DMS114 treated with DMSO at 0.1 percent for 48 hours (cell line): ENCODE results near the gene ELMOD2.
"Not testable (repeated sequence)": the region's sequence is repeated elsewhere in the genome, so short reads cannot be mapped to it uniquely, and the experiment has no call there.

Experiments used
- DNase-seq: peaks from one replicate; lab custom pipeline; 2025; ENCODE audit not compliant: unreplicated experiment; lab: John Stamatoyannopoulos, UW

Gene ELMOD2

GRCh38 chr4:140523857-140524742 is at the start of gene ELMOD2:
ELMOD2 (plus strand) TSS chr4:140524168; CDS start chr4:140525429, 1,261 bp downstream.
- peak; percentile 81 for DNase-seq

- DNase-seq, result no peak
Observed at GRCh38 chr4:140483445-140483844, 40.5 kb upstream of the ELMOD2 start.

- DNase-seq, result no peak
Observed at GRCh38 chr4:140485939-140486338, 38.0 kb upstream of the ELMOD2 start.

- no peak for DNase-seq
Observed at GRCh38 chr4:140497405-140497746, 26.6 kb upstream of the ELMOD2 start.

GRCh38 chr4:140497747-140498636 is 26.0 kb upstream of the ELMOD2 start, which contains the start of gene MGAT4D:
MGAT4D (minus strand) TSS chr4:140498293; CDS start chr4:140498222, 71 bp downstream.
- DNase-seq, result no peak

GRCh38 chr4:140499391-140499790 is 24.6 kb upstream of the ELMOD2 start:
- DNase-seq, result no peak

- DNase-seq, result no peak
Observed at GRCh38 chr4:140504261-140504660, 19.7 kb upstream of the ELMOD2 start.

GRCh38 chr4:140513765-140514164 is 10.2 kb upstream of the ELMOD2 start:
- DNase-seq, result not testable (repeated sequence)

- no peak for DNase-seq
Observed at GRCh38 chr4:140515423-140515822, 8.5 kb upstream of the ELMOD2 start.

- no peak for DNase-seq
Observed at GRCh38 chr4:140523370-140523856, 555 bp upstream of the ELMOD2 start.

GRCh38 chr4:140529434-140529833 is 5.5 kb downstream of the ELMOD2 start:
- no peak for DNase-seq

- DNase-seq, result no peak
Observed at GRCh38 chr4:140533951-140534480, 10.0 kb downstream of the ELMOD2 start.

- DNase-seq, result no peak
Observed at GRCh38 chr4:140556372-140557085, 32.6 kb downstream of the ELMOD2 start.

GRCh38 chr4:140557831-140558435 is 34.0 kb downstream of the ELMOD2 start:
- DNase-seq, result no peak

- no peak for DNase-seq
Observed at GRCh38 chr4:140559696-140560095, 35.7 kb downstream of the ELMOD2 start.

GRCh38 chr4:140568507-140569306 is 44.7 kb downstream of the ELMOD2 start, which contains the start of gene UCP1:
UCP1 (minus strand) TSS chr4:140568961; CDS start chr4:140568729, 232 bp downstream.
- no peak for DNase-seq

GRCh38 chr4:140569307-140569638 is 45.3 kb downstream of the ELMOD2 start:
- DNase-seq, result no peak

- no peak for DNase-seq
Observed at GRCh38 chr4:140571620-140572019, 47.7 kb downstream of the ELMOD2 start.

- no peak for DNase-seq
Observed at GRCh38 chr4:140575489-140575888, 51.5 kb downstream of the ELMOD2 start.
